22Rv1 (cell line): ENCODE results near the gene TTLL8.

Experiments used
- ZFX ChIP-seq: fragments of 450-650 bp; IDR thresholded peaks from 2 replicates; pipeline ENCODE4 v1.6.1; 2017; ENCODE audit warnings: antibody characterized with exemption, borderline replicate concordance
- TF ChIP-seq, protein P1 (sequence below): fragments of 450-650 bp; IDR thresholded peaks from 2 replicates; pipeline ENCODE4 v1.5.1; 2017; ENCODE audit warnings: mild to moderate bottlenecking

DNA sequence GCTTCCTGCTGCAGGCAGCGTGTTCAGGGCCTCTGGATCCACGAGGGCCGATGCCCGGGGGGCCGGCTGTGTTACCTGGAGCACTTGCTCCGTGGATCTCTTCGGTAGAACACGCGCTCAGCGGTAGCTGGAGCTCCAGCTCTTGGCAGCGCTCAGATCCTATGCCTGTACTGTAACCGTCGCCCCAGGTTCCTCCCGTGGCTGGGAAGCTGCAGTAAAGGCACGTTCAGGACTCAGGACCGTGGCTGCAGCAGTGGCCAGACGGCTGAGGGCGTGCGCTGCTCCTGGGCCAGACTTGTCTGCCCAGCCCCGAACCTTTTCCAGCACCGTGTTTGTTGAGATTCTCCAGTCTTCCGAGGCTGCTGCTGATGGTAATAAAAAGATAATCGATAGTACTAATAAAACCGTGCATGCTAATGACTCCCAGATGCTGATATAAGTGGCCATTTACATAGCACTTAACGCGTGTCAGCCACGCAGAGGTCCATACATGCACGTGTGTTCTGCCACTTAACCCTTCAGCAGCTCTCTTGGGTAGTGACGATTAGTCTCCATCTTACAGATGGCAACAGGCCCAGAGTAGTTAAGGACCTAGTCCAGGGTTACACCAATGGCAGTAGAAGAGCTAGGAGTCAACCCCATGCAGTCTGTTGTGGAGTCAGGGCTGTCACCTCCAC is 33.1 kb upstream of the TTLL8 start:
- TF ChIP-seq, protein P1, sequence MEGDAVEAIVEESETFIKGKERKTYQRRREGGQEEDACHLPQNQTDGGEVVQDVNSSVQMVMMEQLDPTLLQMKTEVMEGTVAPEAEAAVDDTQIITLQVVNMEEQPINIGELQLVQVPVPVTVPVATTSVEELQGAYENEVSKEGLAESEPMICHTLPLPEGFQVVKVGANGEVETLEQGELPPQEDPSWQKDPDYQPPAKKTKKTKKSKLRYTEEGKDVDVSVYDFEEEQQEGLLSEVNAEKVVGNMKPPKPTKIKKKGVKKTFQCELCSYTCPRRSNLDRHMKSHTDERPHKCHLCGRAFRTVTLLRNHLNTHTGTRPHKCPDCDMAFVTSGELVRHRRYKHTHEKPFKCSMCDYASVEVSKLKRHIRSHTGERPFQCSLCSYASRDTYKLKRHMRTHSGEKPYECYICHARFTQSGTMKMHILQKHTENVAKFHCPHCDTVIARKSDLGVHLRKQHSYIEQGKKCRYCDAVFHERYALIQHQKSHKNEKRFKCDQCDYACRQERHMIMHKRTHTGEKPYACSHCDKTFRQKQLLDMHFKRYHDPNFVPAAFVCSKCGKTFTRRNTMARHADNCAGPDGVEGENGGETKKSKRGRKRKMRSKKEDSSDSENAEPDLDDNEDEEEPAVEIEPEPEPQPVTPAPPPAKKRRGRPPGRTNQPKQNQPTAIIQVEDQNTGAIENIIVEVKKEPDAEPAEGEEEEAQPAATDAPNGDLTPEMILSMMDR: no peak
- TF ChIP-seq ZFX: no peak
